Ureter (tissue), 1 donor: Measurements from ENCODE around the gene NUDCD3. TPM values are rescaled to one million over a fixed set of nuclear protein-coding genes. Genes with fewer than 3 reads are reported as not detected.
"Not testable (repeated sequence)": the region's sequence is repeated elsewhere in the genome, so short reads cannot be mapped to it uniquely, and the experiment has no call there.

Experiments used
- DNase-seq: peaks from one replicate; pipeline ENCODE4 v3.0.0-alpha.2; 2020; ENCODE audit warnings: low spot score
- total RNA-seq: library from RNA; stranded (reverse); gene quantifications from one replicate; pipeline ENCODE4 v1.2.4, GENCODE V29; 2023
- donor health status: DM: yes; HTN: yes; CAD: no.

The NUDCD3 gene
- total RNA-seq, 1 donor from 2014 or later: 131 TPM

DNA sequence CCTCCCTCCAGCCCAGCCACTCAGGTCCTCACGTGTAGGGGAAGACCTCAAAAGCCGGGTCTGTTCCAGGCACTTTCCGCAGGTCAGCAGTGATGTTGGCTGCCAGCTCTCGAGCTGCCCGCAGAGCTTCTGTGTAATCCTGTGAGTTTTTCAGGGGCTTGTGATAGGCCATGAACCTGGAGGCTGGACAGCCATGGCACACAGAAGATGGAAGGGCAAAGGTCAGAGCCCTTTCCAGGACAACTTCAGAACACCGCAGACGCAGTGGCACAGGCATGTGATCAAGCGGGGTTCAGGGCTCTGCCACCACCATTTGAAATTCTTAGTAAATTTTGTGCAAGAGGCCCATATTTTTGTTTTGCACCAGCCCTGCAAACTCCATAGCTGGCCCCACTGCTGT lies 26.7 kb upstream of the NUDCD3 start:
- DNase-seq: no peak

GRCh38 chr7:44515590-44516268 lies 25.3 kb upstream of the NUDCD3 start:
- DNase-seq: no peak

DNA sequence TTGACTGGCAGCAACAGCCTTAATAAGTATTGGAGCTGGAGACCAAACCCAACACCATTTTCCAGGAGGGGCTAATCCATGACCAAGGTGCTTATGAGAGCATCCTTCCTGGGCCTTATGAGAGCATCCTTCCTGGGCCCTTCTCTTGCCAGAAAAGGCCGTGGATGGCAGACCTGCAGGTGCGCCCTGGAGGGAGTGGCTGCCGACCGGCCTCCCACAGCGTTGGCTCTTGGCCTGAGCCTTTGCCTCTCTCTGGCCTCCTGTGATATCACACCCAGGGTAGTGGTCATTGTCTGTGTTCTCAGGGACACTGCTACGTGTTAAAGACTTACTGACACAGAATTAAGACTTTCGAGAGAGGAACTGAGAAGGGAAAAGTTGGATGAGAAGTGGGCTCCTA lies 22.3 kb upstream of the NUDCD3 start:
- no peak for DNase-seq

DNA sequence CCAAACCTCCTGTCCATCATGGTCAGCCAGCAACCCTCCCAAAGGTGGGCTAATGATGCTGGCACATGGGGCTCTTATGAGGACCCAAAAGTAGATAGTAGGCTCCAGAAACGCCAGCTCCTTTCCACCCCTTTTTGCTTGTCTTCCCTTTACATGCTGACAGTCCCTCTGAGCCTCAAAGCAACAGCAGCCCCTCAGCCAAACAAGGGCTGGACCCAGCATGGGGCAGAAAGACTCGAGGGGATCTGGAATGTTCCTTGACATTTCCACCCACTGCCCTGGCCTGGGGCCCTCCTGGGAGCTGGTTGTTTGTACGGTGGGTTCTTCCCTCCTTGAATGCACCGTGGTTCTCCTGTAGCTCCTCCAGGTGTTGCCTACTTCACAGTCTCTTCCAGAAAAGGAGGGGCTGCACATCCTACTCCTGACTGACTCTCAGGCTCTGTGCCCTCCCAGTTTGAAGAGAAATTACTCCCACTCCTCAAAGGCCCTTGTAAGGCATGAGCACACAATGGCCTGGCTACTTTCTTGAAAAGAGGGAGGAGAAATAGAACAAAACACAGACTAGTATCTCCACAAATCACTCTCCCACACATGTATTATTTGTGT lies 21.5 kb upstream of the NUDCD3 start:
- DNase-seq: no peak

- no peak for DNase-seq
Measured at GRCh38 chr7:44511236-44511635, 20.8 kb upstream of the NUDCD3 start.

- no peak for DNase-seq
Measured at GRCh38 chr7:44508328-44509030, 18.0 kb upstream of the NUDCD3 start.

DNA sequence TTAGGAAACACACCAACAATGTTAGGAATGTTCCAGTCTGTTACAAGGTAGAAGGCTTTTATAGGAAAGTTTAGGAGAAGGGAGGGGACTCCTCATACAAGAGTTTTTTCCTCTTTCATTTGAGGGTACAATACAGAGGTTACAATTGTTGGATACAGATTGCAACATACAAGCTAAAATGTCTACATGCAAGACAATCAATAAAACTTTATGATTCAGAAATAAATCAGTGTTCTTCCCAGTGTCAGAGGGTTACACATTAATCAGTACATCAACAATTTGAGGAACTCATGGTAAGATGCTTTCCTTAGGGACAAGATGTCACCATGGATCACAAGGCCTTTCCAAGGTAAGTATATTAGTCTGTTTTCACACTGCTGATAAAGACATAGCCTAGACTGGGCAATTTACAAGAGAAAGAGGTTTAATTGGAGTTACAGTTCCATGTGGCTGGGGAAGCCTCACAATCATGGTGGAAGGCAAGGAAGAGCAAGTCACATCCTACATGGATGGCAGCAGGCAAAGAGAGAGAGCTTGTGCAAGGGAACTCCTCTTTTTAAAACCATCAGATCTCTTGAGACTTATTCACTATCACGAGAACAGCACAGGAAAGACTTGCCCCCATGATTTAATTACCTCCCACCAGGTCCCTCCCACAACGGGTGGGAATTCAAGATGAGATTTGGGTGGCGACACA lies 16.3 kb upstream of the NUDCD3 start:
- not testable (repeated sequence) for DNase-seq

DNA sequence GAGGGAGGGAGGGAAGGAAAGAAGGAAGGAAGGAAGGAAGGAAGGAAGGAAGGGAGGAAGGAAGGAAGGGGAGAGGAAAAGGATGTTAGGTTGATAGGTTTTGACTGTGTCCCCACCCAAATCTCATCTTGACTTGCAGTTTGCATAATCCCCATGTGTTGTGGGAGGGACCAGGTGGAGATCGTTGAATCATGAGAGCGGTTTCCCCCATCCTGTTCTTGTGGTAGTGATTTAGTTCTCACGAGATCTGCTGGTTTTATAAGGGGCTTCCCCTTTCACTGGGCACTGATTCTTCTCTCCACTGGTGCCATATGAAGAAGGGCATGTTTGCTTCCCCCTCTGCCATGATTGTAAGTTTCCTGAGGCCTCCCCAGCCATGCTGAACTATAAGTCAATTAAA lies 15.1 kb upstream of the NUDCD3 start:
- no peak for DNase-seq

DNA sequence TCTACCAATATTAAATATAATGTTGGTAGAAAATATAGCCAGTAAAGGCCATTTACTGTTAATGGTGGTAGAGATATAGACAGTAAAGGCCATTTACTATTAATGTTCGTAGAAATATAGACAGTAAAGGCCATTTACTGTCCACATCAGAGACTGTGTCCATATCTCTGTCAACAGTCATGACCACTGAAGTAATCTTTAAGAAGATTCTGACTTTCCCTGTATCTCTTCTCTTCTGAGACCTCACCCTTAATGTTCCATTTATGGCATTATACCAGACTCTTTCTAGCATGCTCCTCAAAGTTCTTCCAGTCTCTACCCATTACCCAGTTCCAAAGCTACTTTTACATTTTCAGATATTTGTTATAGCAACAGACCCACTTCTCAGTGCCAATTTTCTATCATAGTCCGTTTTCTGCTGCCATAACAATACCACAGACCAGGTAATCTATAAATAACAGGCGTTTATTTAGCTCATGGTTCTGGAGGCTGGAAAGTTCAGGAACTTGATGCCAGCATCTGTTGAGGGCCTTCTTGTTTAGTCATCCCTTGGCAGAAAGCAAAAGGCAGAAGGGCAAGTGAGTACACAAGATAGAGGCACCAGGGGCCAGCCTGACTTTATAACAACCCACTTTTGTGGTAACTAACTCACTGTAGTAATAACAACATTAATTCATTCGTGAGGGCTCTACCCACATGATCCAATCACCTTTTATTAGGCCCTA lies 7.9 kb upstream of the NUDCD3 start:
- no peak for DNase-seq

DNA sequence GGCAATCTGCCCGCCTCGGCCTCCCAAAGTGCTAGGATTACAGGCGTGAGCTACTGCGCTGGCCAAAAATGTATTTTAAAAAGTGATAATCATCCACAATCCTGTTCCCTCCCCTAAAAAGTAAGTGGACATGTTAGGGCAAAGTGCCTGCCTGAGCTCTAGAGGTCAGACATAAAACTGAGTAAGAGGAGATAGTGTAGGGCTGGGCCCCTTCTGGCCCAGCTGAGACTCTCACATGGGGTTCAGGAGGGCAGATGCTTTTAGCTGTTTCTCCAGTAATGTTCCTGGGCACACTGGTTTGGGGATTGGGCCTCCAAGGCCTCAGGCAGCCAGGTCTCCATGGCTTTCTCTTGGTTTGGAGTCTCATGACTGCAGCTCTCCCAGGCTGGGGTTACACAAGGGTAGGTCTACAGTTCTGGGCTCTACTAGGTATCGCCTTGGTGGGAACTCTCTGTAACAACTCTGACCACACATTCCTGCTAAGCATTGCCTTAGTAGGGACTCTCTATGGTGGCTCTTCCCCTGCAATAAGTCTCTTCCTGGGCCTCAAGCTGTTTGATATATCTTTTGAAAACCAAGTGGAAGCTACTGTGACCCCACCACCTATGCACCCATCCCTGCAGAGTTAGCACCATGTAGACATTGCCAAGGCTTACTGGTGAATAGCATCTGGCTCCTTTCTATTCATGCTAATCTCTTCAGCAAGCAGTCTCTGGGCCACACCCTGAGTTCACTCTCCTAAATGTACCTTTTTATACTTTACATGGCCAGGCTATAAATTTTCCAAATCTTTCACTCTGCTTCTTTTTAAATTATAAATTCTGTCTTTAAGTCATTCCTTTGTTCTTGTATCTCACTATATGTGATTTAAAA lies 6.9 kb upstream of the NUDCD3 start:
- no peak for DNase-seq

GRCh38 chr7:44496385-44496784 lies 5.9 kb upstream of the NUDCD3 start:
- DNase-seq: no peak

DNA sequence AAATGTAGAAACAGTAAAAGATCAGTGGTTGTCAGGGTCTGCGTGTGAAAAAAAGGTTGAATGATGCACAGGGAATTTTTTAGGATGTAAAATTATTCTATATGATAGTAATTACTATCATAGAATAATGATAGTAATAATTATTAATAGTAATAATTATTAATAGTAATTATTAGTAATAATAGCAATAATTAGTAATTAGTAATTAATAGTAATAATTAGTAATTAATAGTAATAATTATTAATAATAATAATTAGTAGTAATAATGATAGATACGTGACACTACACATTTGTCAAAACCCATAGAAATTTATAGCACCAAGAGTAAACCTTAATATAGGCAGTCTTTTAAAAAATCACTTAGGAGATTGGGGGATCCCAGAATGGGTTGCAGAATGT lies 4.5 kb upstream of the NUDCD3 start:
- DNase-seq: no peak

GRCh38 chr7:44491229-44491628 lies 771 bp upstream of the NUDCD3 start:
- DNase-seq: no peak

DNA sequence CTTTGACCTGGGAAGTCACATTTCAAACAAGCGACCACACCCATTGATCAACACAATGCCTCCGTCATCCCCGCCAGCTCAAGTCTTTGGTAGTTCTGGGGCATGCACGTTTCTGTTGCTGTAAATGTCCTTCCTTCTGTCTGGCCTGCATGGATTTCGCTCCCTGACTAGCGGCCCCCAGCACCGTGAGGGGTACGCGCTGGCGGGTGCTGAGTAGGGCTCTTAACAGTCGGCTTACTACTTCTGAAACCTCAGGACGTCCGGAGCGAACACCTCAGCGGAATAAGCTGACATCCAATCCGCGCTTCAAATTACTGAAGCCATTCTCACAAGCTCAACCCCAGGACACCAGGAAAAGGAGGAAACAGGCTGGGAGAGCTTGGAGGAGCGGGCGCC lies 505 bp downstream of the NUDCD3 start:
- peak; percentile 47 for DNase-seq

DNA sequence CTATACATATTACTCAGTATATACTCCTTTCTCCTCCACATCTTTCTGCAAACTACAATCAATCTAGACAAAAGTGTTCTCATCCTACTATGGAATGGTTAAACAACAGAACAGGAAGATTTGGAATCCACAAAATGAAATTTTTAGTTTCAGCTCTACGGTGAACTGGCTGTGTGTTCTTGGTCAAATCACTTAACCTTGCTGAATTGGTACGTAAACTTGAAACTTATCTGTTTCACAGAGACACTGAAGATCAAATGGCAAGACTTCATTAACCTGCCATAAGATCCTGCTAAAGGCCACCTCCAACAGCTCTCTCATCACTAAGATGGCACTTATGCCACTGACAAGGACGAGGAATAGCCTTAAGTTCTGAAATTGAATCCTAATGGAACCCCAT lies 1.5 kb downstream of the NUDCD3 start:
- no peak for DNase-seq

GRCh38 chr7:44486693-44487092 lies 3.8 kb downstream of the NUDCD3 start:
- DNase-seq: no peak

DNA sequence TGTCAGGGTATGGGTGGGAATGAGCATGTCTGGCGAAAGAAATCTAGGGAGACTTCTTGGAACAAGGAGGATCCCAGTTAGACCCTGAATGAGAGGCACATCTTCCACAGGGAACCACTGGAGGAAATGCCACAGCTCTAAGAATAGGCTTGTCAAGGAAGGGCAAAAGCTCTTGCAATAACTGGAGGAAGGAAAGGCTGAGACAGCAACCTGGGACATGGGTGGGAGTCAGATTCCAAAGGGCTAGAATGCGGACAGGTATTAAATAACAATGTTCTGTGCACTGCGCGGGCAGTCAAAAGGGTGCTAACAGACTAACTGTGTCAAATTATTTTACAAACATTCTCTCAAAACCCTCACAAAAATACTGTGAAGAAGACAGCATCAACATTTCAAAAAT lies 4.5 kb downstream of the NUDCD3 start:
- no peak for DNase-seq

GRCh38 chr7:44484482-44485313 lies 5.8 kb downstream of the NUDCD3 start:
- no peak for DNase-seq

DNA sequence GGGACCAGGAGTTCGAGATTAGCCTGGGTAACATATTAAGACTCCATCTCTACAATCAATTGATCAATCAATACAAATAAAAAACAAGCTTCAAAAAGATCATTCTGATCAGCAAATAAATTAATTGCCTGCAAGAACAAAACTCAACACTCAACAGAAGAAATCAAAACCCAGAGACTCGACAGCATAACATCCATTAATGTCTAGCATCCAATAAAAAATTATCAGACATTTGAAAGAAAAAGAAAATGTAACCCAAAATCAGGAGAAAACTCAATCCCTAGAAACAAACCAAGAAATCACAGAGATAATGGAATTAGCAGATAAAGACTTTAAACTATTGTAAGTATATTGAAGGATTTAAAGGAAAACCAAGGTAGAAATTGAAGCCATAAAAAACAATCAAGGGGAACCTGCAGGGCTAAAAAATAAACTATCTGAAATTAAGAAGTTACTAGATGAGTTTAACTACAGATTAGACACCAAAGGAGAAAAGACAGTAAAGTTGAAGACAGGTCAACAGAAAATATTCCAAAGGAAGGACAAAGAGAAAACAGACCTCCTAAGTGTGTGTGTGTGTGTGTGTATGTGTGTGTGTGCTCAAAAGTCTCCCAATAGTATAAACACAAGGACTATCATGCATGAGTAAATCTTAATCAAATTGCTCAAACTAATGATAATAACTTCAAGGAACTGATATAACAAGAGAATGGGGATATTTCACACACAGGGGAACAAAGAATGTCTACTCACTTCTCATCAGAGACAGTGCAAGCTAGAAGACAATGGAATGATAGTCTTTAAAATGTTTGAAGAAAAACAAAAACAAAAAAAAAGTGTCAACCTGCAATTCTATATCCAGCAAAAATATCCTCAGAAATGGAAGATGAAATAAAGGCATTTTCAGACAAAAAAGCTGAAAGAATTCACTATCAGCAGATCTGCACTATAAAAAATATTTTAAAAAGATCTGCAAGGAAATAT lies 7.7 kb downstream of the NUDCD3 start:
- no peak for DNase-seq
